Measurements from ENCODE around the gene ABTB2. TPM values are rescaled to one million over a fixed set of nuclear protein-coding genes. Genes with fewer than 3 reads are reported as not detected.

The ABTB2 gene
- total and polyA plus RNA-seq, 2 experiments from 2014 or later = 2.6 to 12.1 TPM

GRCh38 chr11:34249439-34249838 lies 108.4 kb downstream of the ABTB2 start:
- Histone ChIP-seq H3K79me2 (replicated peaks; ENCODE audit: insufficient read depth) (peaks cover 9% of the 10 kb centered on the region), H3K27me3 (ENCODE audit: insufficient read depth) (no peaks in the 10 kb centered on the region), H3F3A (replicated peaks; ENCODE audit: low read depth) (no peaks in the 10 kb centered on the region), H3K4me2 (no peak overlapping the region), H3K9me2 (ENCODE audit: insufficient read depth) (no peaks in the 10 kb centered on the region), H3K4me1 (ENCODE audit: insufficient read depth) (peaks cover 9% of the 10 kb centered on the region; the same call in 1 of the 2 replicates), H3K27ac (ENCODE audit: low read depth) (no peak overlapping the region), H3K36me3 (ENCODE audit: insufficient read depth) (no peaks in the 10 kb centered on the region), H3K4me3 (no peak overlapping the region), H2AFZ (no peak overlapping the region), H4K20me1 (replicated peaks; ENCODE audit: insufficient read depth) (0 out of 2 replicates have a peak, but pooled peaks cover 6% of the 10 kb centered on the region)
- Mint-ChIP-seq H3K4me3 (no peak overlapping the region), H3K36me3 (ENCODE audit: low read depth) (no peaks in the 10 kb centered on the region), H3K9me3 (no peaks in the 10 kb centered on the region), H3K27ac (no peak overlapping the region), H3K4me1 (peaks cover 26% of the 10 kb centered on the region), H3K27me3 (ENCODE audit: insufficient read depth, low read depth, poor library complexity) (peaks cover 4% of the 10 kb centered on the region)
- DNase-seq (ENCODE audit: low spot score) = no peak
- TF ChIP-seq CREB1 (CRISPR knock-in tag; IDR thresholded peaks at IDR 0.05; ENCODE audit: low read depth) (no peak), ZNF331 (CRISPR knock-in tag; IDR thresholded peaks at IDR 0.05; ENCODE audit: low read depth) (no peak), ZNF462 (CRISPR knock-in tag; IDR thresholded peaks at IDR 0.05) (no peak), CTCF (conservative IDR thresholded peaks at IDR 0.05; ENCODE audit: low read depth in 2 of 2) (no peak), JUNB (IDR thresholded peaks at IDR 0.05; ENCODE audit: unreplicated experiment) (no peak), EZH2phosphoT487 (IDR thresholded peaks at IDR 0.05; ENCODE audit: unreplicated experiment) (no peak), ETS1 (IDR thresholded peaks at IDR 0.05) (no peak), ZNF114 (CRISPR knock-in tag; IDR thresholded peaks at IDR 0.05) (no peak), STAT1 (IDR thresholded peaks at IDR 0.05; ENCODE audit: unreplicated experiment) (no peak), POLR2AphosphoS5 (IDR thresholded peaks at IDR 0.05; ENCODE audit: low read depth) (no peak), EZH2 (IDR thresholded peaks at IDR 0.05; ENCODE audit: low read depth, unreplicated experiment) (no peak), REST (IDR thresholded peaks at IDR 0.05; ENCODE audit: unreplicated experiment) (no peak), NANOG (IDR thresholded peaks at IDR 0.05; ENCODE audit: borderline replicate concordance) (no peak)
- ATAC-seq = no peak

Measured in GM23338 (cell line).